Thyroid gland (tissue), 4 donors: ENCODE results near the gene OCIAD1. TPM values are rescaled to one million over a fixed set of nuclear protein-coding genes. Genes with fewer than 3 reads are reported as not detected.

ENCODE experiments used
- DNase-seq, 2 donors: peaks; one replicate each; pipeline ENCODE4 v3.0.0-alpha.2; 2019
- H3K27ac ChIP-seq, 3 donors: fragments of 200-600 bp; sonication (generic); 1 replicate in 2 of 3; 2 replicates in 1 of 3; pipeline ENCODE4 v1.5.1; 2016 to 2019; ENCODE audit warnings: mild to moderate bottlenecking in 1 of 3, moderate library complexity in 1 of 3
- H3K27me3 ChIP-seq: fragments of 200-600 bp; sonication (generic); one replicate; pipeline ENCODE4 v1.5.1; 2019
- H3K36me3 ChIP-seq, 2 donors: fragments of 200-600 bp; sonication (generic); one replicate each; pipeline ENCODE4 v1.5.1; 2016 to 2019
- H3K4me1 ChIP-seq, 2 donors: fragments of 200-600 bp; sonication (generic); one replicate each; pipeline ENCODE4 v1.5.1; 2017 to 2019
- H3K4me3 ChIP-seq, 3 donors: fragments of 200-600 bp; sonication (generic); replicated peaks in 1 of 3; 1 replicate in 2 of 3; 2 replicates in 1 of 3; pipeline ENCODE4 v1.5.1; 2016; ENCODE audit warnings: mild to moderate bottlenecking in 1 of 3
- H3K9me3 ChIP-seq: fragments of 200-600 bp; sonication (generic); one replicate; pipeline ENCODE4 v1.5.1; 2017
- CTCF ChIP-seq, 6 experiments: fragments of 200-600 bp in 3 of 6; fragments of 450-650 bp in 3 of 6; sonication (generic) in 3 of 6; IDR thresholded peaks; one replicate each; pipeline ENCODE4 v1.5.1; 2016 to 2019; ENCODE audit warnings: antibody characterized with exemption in 6 of 6, mild to moderate bottlenecking in 2 of 6, inconsistent platforms in 1 of 6, moderate library complexity in 1 of 6
- POLR2A ChIP-seq, 2 donors: fragments of 450-650 bp; IDR thresholded peaks; one replicate each; pipeline ENCODE4 v1.6.1; 2017; ENCODE audit warnings: antibody characterized with exemption in 2 of 2, mild to moderate bottlenecking in 2 of 2, moderate library complexity in 1 of 2
- WGBS, 2 donors: methylation state at CpG; one replicate each; pipeline ENCODE4 v1.1.5; 2017; 5-methylcytosine and 5-hydroxymethylcytosine counted together
- intact Hi-C: fragments of 100-400 bp; cut with DNase I; formaldehyde crosslinking; loops from one replicate; pipeline ENCODE4 v1.15.1; 2023
- total RNA-seq, 4 donors: library from RNA; depleted of rRNA; stranded (reverse); fragments of >200 nt; gene quantifications; one replicate each; pipeline ENCODE4 v1.2.3, GENCODE V29; 2016

OCIAD1 gene
- total RNA-seq, 4 donors from 2014 or later: 150 to 273 (median 213) TPM

- TF ChIP-seq CTCF (IDR thresholded peaks at IDR 0.05) (no peak), POLR2A (IDR thresholded peaks at IDR 0.05) (no peak)
- Histone ChIP-seq H3K36me3 (peaks cover 0 to 6% of the 10 kb centered on the region in 2 donors), H3K4me3 (no peak overlapping the region), H3K4me1 (no peaks in the 10 kb centered on the region), H3K27ac (no peak overlapping the region), H3K9me3 (no peaks in the 10 kb centered on the region), H3K27me3 (no peaks in the 10 kb centered on the region)
- DNase-seq: no peak
- intact Hi-C loops: no loop called here
Observed at GRCh38 chr4:48891028-48891619, 60.2 kb downstream of the OCIAD1 start.

GRCh38 chr4:48896845-48897244 lies 66.0 kb downstream of the OCIAD1 start:
- intact Hi-C loops: no loop called here
- H3K36me3 ChIP-seq: peaks cover 0 to 17% of the 10 kb centered on the region in 2 donors
- no peaks in the 10 kb centered on the region for H3K27me3 ChIP-seq
- no peaks in the 10 kb centered on the region for H3K4me1 ChIP-seq
- TF ChIP-seq POLR2A (IDR thresholded peaks at IDR 0.05): no peak
- TF ChIP-seq CTCF (IDR thresholded peaks at IDR 0.05): no peak
- H3K9me3 ChIP-seq: no peaks in the 10 kb centered on the region
- no peak overlapping the region for H3K4me3 ChIP-seq
- 88 to 93% methylated on average over 3 of the region's 3 CpGs for WGBS, 2 donors
- H3K27ac ChIP-seq: no peak overlapping the region
- DNase-seq: no peak

GRCh38 chr4:48898733-48899431 lies 68.0 kb downstream of the OCIAD1 start:
- no peak for TF ChIP-seq POLR2A (IDR thresholded peaks at IDR 0.05)
- TF ChIP-seq CTCF (IDR thresholded peaks at IDR 0.05): no peak
- Histone ChIP-seq H3K36me3 (peaks cover 5 to 29% of the 10 kb centered on the region in 2 donors), H3K4me3 (no peak overlapping the region), H3K27me3 (no peaks in the 10 kb centered on the region), H3K27ac (no peak overlapping the region), H3K9me3 (no peaks in the 10 kb centered on the region), H3K4me1 (no peaks in the 10 kb centered on the region)
- WGBS, 2 donors: 83 to 87% methylated on average over 5 of the region's 5 CpGs
- intact Hi-C loops: no loop called here
- no peak for DNase-seq

GRCh38 chr4:48899432-48899749 lies 68.5 kb downstream of the OCIAD1 start:
- no peaks in the 10 kb centered on the region for H3K27me3 ChIP-seq
- DNase-seq: no peak
- no peaks in the 10 kb centered on the region for H3K9me3 ChIP-seq
- H3K4me3 ChIP-seq: no peak overlapping the region
- intact Hi-C loops: no loop called here
- TF ChIP-seq CTCF (IDR thresholded peaks at IDR 0.05) (no peak), POLR2A (IDR thresholded peaks at IDR 0.05) (no peak)
- WGBS, 2 donors: 71 to 82% methylated on average over 1 of the region's 1 CpG
- H3K36me3 ChIP-seq: peaks cover 5 to 33% of the 10 kb centered on the region in 2 donors
- no peak overlapping the region for H3K27ac ChIP-seq
- no peaks in the 10 kb centered on the region for H3K4me1 ChIP-seq

GRCh38 chr4:48899950-48900349 lies 69.1 kb downstream of the OCIAD1 start:
- TF ChIP-seq POLR2A (IDR thresholded peaks at IDR 0.05) (no peak), CTCF (IDR thresholded peaks at IDR 0.05) (no peak)
- Histone ChIP-seq H3K27me3 (no peaks in the 10 kb centered on the region), H3K36me3 (peaks cover 5 to 33% of the 10 kb centered on the region in 2 donors), H3K9me3 (no peaks in the 10 kb centered on the region), H3K4me1 (no peaks in the 10 kb centered on the region), H3K27ac (no peak overlapping the region), H3K4me3 (no peak overlapping the region)
- WGBS, 2 donors: 82 to 95% methylated on average over 4 of the region's 4 CpGs
- intact Hi-C loops: no loop called here
- DNase-seq: no peak
